GM18517 (cell line): ENCODE results near the gene RGS1.
A peak's percentile ranks its signal among the peaks of the same experiment; 100 is the strongest.

ENCODE experiments used
- ATAC-seq: cut with Tn5 transposase; IDR thresholded peaks from one replicate; pipeline ENCODE4 v1.9.1; 2021; ENCODE audit warnings: mild to moderate bottlenecking, moderate library complexity; ENCODE audit not compliant: unreplicated experiment

The RGS1 gene

DNA sequence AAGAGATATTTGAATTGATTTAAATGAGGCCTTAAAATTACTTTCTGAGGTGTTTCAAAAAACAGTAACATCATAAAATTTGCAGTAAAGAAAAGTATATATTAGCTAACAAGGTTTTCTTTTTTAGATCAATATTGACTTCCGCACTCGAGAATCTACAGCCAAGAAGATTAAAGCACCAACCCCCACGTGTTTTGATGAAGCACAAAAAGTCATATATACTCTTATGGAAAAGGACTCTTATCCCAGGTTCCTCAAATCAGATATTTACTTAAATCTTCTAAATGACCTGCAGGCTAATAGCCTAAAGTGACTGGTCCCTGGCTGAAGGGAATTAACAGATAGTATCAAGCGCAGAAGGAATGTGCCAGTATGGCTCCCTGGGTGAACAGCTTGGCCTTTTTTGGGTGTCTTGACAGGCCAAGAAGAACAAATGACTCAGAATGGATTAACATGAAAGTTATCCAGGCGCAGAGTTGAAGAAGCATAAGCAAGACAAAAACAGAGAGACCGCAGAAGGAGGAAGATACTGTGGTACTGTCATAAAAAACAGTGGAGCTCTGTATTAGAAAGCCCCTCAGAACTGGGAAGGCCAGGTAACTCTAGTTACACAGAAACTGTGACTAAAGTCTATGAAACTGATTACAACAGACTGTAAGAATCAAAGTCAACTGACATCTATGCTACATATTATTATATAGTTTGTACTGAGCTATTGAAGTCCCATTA is 3.6 kb downstream of the RGS1 start:
- no peak for ATAC-seq

DNA sequence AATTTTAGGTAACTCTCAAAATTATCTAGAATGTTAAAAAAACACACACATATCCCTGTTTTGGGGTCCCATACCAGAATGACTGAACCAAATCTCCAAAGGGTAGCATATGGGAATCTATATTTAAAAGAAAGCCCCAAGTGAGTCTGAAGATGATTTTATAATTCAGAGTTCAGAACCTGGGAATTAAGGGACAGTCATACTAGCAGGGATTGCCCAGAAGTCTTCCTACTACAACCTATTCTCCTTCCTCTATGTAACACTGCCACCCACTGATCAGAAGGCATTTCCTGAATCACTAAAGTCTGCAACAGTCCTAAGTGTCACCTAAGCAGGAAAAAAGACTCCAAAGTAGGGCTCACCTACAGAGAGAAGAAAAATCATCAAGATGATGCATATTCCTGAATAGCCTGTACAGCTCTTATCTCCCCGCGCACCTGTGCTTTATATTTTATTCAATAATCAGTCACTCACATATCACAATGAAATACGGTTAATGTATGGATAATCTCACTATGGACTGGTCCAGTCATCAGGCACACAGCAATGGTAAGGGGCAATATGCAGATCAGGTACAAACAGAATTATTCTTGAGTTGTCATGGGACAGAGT is 4.9 kb downstream of the RGS1 start:
- ATAC-seq = no peak

DNA sequence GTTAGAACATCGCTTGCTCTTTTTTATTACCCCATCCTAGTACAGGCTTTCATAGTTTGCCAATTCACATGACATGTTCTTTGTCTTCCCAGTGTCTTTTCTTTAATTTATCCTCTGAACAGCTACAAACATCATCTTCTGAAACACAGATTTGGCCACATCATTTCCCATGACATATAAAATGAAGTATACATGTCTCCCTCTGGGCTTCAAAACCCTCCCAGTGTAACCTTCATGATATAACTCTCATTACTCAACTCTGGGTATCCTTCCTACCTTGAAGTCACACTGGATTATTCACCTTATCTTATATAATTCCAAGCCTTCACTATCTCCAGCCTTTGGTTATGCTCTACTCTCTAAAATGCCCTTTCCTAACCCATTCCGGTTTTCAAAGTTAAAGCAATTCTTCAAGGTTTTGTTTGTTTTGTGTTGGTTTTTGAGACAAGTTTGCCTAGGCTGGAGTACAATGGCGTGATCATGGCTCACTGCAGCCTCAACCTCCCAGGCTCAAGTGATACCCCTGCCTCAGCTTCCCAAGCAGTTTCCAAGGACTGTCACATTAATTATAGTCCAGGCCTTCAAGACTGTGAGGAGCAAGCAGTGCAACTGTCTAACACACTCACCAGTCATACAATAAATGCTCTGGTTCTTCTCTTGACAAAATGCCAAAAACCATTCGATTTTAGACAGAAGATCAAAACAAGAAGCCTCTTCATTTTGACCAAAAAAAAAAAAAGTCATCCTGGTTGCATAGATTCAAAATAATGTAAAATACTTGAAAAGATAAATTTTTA is 5.8 kb downstream of the RGS1 start:
- no peak for ATAC-seq

DNA sequence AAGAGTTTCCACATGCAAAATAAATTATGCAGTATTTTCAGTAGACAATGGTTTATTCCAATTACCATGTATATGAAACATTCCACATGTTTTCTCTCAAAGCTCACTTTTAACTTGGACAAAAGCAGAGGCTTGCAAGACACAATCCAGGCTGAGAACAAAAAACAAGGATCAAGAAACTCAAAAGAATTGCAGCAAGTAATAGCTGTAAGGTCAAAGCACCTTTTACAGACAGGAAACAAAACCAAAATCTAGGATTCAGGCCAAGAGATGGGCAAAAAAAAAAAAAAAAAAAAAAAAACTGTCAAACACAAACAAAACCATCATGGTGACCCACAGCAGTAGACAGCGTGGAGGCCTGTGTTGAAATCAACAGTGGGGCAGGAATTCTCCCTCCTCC is 9.3 kb downstream of the RGS1 start:
- no peak for ATAC-seq

DNA sequence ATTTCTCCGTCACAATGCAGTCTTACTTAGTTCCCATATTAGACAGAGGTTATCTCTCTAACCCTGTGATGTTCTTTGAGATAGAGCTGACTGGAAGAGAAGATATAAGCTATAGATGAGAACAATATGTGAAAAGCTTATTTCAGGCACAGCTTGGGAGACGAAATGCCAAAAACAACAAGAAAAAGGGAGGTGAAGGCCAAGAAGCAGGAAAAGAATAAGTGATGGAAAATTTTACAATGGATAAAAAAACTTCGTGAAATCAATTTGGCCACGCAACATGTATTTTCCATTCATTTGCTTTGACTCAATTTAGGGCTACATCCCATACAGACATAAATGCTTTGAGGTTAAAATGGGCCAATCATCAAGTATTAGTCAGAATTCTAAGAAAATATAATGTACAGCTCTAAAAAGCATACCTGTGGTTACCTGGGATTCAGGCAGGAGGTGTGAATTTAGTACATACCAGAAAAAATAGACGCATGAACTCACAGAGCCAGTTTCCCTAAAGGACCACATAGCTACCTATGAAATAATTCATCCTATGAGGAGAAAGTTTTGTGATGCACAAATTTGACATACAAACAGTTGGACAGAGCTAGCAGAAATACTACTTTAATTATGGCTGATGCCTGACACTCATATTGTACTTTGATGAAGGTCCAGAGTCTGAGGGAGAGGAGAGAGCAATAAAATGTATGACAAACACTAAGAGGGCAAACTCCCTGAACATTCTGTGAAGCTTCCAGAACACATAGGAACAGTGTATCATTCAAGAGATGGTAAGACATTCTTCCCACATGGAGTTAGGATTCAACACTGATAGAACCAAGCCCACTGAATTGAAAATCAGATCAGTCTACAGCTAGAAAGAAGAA is 12.1 kb downstream of the RGS1 start:
- no peak for ATAC-seq

DNA sequence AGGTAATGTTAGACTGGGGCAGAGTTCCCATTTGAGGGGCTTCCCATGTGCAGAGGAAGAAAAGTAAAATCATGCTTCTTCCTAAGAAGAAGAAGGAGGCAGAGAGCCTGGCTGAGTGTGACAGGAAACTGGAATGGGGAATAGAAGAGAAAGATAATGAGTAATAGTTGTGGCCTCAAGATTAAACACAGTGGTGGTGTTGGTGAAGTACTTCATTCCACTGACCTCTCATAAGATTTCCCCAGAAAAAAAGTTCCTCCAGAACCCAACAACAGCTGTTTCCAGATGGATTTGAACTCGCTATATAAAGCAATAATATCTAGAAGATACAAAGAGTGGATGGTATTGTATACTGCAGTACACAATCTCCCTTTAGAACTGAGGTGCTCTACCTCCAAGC is 13.0 kb downstream of the RGS1 start:
- no peak for ATAC-seq

DNA sequence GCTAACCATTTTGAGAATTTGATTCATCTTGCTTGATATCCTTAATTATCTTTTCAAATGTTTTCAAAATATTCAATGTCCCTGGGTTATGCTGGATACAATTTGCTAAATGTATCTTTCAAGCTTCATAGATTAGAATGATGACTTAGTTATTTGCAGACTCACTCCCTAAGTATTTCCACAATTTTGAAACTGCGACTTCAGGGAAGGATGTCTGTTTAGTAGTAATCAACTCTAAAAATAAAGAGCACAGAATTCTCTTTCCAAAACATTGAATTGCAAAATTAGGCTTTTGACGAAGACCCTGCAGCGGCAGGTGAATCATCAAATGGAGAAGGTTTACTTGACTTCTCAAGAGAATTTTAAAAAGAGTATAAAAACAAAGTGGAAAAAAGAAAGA is 14.2 kb downstream of the RGS1 start:
- no peak for ATAC-seq

DNA sequence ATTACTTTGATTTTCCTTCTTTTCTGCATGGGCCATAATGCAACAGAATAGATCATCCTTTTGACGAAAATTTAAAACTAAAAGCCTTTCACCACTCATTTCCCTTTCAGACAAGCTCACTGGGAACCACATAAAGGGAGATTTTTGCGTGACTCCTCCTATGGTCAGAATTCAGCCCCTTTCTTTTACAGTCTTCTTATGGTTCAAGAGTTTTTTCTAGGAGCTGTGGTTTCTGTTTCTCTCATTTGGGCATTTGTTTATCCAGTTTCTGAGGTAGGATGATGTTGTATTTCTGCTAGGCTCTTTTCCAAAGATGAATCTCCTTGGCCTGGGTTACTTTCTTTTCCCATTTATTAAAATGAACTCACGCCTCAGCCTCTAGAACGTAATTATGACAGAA is 16.9 kb downstream of the RGS1 start:
- ATAC-seq = no peak

DNA sequence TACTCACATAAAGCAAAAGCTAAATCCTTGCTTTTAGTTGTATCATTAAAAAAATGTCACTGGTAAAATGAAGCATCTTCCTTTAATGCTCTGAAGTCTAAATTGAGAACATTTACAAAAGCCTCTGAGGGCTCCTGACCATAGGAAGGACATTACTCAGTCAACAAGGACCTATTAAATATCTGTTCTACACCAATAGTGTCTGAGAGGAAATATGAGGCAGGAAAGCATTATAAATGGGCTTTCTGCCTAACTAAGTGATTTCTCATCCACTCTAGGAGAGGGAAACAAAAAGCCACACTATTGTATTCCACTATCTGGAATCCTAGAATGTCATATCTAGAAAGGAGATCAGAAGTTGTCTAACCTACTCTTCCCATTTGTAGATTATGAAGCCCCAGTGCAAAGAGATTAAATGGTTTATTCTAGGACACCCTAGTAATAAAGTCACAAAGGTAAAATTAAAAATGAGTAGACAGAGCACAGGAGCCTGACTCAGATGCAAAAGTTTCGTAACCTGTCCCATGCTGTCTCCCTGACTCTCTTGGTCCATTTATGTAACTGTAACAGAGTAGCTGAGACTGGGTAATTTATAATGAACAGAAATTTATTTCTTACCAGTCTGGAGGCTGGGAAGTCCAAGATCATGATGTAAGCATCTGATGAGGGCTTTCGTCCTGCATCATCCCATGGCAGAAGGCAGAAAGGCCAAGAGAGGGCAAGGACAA is 17.6 kb downstream of the RGS1 start:
- no peak for ATAC-seq

DNA sequence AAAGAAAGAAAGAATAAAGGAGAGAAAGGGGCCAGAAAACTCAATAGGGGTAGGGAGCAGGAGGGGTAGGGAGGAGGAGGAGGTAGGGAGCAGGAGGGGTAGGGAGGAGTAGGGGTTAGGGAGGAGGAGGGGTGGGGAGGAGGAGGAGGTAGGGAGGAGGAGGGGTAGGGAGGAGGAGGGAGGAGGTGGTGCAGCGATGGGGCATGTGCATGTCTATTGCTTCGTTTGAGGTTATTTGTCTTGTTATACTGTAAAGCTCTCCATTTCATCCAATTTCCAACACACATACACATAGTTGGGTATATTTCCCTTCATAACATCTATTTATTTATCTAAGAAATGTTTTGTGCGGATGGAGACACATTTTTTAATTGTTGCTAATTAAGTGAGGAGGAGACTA is 19.7 kb downstream of the RGS1 start:
- no peak for ATAC-seq

DNA sequence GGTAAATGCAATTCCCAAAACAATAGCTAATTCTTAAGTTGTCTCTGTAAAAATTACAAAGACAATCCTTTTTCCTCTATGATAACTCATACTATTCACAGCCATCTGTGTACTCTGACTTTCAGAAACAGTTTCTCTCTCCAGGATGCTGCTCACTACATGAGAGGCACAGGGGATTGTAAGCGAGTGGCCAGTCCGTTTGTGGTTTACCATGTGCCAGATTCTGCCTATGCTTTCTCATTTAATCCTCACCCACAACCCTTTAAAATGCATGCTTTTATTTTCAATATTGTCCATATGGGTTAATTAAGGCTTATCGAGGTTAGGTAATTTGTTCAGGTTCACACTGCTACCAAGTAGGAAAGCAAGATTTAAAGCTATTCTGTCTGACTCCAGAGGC is 23.0 kb downstream of the RGS1 start:
- no peak for ATAC-seq

DNA sequence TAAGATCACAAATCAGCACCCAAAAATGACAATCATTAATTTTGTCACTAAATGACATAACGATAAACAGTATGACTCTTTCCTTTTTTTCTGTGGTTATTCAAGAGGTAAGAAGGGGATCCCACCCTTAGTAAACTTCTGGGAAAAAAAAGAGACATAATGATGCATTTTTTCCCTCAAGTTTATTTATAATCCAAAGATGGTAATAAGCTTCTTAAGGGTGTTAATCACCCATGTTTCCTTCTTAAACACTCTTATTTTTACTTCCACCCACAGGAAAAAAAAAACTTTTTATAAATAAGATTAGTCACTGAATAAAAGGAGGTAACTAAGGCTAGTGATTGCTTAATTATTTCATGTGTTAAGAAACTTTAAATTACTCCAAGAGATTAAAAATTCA is 24.7 kb downstream of the RGS1 start:
- ATAC-seq = no peak

DNA sequence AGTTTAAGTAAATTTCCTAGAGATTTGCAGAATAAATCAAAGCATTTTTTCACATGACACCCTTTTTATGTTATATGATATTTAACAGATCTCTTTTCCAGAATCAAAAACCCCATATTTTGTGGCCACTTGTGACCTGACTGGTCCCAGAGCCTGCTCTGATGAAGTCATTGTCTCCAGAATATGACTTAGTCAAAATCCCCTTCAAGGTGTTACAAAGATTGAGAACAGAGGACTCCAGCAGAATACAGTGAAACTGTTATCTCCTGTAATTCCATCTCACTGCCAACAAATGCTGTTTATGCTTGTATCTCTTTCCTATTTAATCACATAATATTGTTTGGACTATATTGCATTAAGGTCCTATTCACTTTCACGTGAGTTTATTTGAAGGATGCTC is 25.6 kb downstream of the RGS1 start:
- ATAC-seq = peak; percentile 36

DNA sequence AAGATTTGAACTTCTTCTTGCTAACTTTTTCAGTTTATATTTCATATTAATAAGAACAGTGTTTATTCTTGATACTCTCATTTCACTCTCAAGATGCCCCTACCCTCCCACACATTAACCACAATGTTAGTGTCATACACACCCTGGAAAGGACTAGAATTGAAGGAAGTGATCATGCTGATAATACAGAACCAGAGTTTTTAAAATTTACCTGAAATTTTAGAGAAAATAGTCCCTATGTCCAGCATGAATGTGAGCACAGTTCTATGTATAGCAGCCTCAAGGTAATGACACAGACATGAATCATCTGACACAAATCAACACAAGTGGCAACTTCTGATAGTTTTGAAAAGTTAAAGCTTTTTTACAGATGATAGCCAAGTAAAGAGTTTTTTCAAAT is 26.0 kb downstream of the RGS1 start:
- ATAC-seq = peak; percentile 50

DNA sequence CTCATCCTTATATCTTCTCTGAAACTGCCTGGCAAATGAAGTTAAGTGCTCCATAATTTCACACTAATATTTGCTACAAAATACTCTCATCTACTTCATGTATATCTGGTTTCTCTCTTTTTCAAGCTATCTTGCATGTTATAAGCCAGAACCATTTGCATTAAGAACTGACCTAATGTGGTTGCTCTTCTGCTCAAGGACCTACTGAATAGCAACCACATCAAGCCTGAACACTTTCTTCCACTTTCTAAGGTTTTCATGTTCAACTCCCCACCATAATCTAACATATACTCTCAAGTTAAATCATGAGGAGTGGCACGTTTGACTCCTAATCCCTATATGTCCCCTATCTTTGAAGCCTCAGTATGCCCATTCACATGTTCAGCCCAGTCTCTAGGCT is 27.2 kb downstream of the RGS1 start:
- no peak for ATAC-seq

DNA sequence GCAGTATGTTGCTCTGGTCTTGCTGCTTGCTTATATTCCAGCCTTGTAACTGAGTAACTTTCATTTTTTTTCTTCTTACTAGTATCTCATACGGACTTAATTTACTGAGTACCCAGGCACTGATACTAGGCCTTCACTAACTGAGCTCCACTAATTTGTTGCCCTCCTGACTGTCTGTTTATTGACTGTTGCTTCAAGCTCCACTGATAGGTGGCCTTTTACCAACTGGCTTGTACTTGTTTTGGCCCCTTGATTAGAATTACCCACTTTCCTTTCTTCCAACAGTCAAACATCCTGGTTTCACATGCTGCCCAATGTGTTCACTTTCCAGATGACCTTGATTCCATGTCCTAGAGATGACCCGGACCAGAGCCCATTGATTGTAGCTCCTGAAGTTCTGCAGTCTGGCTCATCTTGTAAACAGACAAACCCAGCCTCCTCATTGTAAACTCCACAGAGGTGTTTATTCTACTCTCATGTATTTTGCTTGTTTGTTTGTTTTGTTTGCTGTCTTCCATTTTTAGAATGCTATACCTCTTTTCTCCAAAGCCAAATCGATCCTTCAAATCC is 27.7 kb downstream of the RGS1 start:
- no peak for ATAC-seq

DNA sequence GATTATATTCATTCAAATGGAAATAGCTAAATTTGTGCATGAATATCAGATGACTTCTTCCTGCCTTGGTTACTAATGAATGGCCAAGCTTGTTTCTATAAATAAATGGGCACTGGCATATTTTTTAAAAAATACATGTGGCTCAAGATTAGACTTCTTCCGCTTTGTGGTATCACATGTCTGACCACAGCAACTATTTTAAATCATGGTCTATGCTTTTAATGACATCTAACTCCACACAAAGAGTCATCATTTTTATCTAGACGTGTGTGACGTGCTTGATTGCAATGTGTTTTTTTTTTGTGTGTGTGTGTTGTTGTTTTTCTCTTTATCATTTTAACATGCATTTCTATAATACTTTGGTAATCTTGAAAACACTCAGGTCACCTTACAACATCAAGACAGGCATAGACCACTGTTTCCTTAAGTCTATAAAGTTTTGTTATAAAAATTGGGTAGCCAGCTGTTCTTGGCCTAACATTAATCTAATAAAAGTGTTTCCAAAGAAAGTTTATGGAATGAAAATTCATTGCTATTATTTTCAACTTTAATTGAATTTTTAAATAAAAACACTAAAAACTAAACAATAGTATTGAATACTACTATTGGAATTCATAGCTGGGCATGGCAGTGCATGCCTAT is 29.5 kb downstream of the RGS1 start:
- peak; percentile 28 for ATAC-seq

DNA sequence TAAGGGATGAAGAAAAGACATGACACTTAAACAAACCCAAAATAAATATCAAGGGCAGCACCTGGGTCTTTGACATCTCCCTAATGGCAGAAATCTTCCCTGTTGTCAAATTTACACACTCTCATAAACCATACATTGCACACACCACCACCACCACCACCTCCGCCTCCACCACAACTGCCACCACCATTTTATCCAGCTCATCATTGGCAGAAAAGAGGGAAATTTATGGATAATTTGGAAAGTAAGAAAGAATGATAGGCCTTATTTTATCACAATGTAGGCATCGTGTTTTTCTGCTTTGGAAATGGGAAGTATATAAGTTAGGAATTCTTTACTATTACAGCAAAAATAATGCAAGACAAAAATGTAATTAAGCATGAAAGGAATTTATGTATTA is 33.1 kb downstream of the RGS1 start:
- no peak for ATAC-seq
